Medulla oblongata (tissue), 1 donor: ENCODE data around the gene PDCD1LG2.
"Not testable (repeated sequence)": the region's sequence is repeated elsewhere in the genome, so short reads cannot be mapped to it uniquely, and the experiment has no call there.

Experiments used
- DNase-seq: peaks from one replicate; pipeline ENCODE4 v3.0.0-alpha.2; 2015; ENCODE audit errors: extremely low spot score

Gene PDCD1LG2

GRCh38 chr9:5510360-5510931, at the start of gene PDCD1LG2:
Gene PDCD1LG2, plus strand, starts transcription at chr9:5510531. Its CDS starts 12,016 bp downstream, at chr9:5522547.
- DNase-seq: peak; percentile 74

DNA sequence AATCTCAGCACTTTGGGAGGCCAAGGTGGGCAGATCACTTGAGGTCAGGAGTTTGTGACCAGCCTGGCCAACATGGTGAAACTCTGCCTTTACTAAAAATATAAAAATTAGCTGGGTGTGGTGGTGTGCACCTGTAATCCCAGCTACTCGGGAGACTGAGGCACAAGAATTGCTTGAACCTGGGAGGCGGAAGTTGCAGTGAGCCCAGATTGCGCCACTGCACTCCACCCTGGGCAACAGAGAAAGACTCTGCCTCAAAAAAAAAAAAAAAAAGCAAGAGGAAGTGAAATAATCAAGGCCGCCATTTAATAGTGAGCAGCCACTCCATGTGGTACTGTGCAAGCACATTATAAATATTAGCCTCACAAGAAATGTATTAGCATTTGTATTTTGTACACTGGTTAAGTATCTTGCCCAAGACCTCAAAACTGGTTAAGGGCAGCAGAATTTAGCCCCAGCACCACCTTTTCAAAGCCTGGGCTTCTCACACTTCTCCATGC, 45.5 kb upstream of the PDCD1LG2 start:
- not testable (repeated sequence) for DNase-seq

- DNase-seq: no peak
Observed at GRCh38 chr9:5466005-5466404, 44.3 kb upstream of the PDCD1LG2 start.

DNA sequence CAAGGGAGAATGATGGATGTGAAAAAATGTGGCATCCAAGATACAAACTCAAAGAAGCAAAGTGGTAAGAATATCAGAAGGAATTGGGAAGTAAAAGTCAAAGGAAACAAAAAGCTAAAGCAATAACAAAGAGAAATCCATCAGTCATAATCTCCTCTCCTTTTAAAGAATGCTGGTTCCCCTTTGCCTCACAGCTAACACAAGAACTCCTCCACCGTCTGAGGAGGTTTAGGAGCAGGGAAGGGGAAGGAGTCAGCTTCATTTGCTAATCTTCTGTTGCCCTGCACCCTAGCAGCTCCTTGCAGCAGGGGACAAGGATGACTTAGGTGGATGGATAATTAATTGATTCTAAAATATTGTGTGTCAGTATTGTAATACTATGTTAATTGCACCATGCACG, 43.6 kb upstream of the PDCD1LG2 start:
- DNase-seq: no peak

DNA sequence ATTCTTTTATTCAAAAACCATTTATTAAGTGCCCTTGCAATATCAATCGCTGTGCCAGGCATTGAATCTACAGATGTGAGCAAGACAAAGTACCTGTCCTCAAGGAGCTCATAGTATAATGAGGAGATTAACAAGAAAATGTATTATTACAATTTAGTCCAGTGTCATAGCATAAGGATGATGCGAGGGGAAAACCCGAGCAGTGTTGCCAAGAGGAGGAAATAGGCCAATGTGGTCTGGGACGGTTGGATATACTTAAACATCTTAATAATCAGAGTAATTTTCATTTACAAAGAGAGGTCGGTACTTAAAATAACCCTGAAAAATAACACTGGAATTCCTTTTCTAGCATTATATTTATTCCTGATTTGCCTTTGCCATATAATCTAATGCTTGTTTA, 41.5 kb upstream of the PDCD1LG2 start:
- no peak for DNase-seq

DNA sequence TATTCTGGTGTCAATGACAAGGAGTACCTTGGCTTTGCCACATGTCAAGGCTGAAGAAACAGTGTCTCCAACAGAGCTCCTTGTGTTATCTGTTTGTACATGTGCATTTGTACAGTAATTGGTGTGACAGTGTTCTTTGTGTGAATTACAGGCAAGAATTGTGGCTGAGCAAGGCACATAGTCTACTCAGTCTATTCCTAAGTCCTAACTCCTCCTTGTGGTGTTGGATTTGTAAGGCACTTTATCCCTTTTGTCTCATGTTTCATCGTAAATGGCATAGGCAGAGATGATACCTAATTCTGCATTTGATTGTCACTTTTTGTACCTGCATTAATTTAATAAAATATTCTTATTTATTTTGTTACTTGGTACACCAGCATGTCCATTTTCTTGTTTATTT, 40.2 kb upstream of the PDCD1LG2 start:
- DNase-seq: no peak

GRCh38 chr9:5470816-5471215, 39.5 kb upstream of the PDCD1LG2 start:
- DNase-seq: no peak

DNA sequence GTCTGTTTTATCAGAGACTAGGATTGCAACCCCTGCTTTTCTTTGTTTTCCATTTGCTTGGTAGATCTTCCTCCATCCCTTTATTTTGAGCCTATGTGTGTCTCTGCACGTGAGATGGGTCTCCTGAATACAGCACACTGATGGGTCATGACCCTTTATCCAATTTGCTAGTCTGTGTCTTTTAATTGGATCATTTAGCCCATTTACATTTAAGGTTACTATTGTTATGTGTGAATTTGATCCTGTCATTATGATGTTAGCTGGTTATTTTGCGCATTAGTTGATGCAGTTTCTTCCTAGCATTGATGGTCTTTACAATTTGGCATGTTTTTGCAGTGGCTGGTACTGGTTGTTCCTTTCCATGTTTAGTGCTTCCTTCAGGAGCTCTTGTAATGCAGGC, 34.7 kb upstream of the PDCD1LG2 start:
- not testable (repeated sequence) for DNase-seq

GRCh38 chr9:5478206-5478605, 32.1 kb upstream of the PDCD1LG2 start:
- DNase-seq: no peak

DNA sequence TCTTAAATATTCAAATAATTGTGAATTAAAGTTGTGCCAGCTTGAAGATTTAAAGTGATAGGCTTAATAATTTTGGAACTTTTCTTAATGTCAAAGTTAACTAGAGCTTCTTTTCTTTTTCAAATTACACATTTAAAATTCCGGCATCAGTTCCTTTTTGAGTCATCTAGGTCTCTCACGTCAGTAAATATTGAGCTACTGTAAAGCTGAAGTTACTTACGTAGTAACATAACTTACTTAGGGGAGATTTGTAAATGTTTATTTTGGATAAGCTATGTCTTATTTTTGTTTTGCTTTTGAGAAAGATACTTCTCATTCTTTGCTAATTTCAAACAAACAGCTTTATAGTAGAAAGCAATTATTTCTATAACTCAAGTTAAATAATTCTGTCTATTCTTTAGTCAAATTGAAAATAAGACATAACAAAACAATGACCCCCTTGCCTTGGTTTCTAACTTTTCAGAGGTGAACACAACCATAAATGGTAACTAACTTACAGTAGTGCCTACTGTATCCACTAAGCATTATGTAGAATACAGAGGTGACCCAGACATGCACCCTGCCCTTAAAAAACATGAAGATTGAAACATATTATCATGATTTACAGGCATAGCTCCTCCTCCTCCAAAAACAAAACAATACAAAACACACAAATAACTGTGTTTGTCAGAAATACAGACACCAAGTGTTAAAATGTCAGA, 30.2 kb upstream of the PDCD1LG2 start:
- no peak for DNase-seq

- DNase-seq: no peak
Observed at GRCh38 chr9:5480919-5481318, 29.4 kb upstream of the PDCD1LG2 start.

- no peak for DNase-seq
Observed at GRCh38 chr9:5481322-5482040, 28.9 kb upstream of the PDCD1LG2 start.

DNA sequence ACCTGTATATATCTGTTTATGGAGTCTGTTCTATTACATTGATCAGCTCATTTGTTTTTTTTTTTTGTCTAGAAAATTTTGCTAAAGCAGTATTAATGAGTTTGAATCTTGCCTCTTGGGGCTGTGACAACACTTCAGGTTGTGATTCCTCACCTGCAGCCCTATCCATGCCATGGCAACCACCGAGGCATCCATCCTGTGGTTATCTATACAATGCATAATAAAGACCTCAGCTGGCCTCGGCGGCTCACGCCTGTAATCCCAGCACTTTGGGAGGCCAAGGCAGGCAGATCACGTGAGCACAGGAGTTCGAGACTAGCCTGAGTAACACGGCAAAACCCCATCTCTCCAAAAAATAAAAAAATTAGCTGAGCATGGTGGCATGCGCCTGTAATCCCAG, 28.1 kb upstream of the PDCD1LG2 start:
- DNase-seq: no peak

GRCh38 chr9:5483306-5483705, 27.0 kb upstream of the PDCD1LG2 start:
- DNase-seq: no peak

DNA sequence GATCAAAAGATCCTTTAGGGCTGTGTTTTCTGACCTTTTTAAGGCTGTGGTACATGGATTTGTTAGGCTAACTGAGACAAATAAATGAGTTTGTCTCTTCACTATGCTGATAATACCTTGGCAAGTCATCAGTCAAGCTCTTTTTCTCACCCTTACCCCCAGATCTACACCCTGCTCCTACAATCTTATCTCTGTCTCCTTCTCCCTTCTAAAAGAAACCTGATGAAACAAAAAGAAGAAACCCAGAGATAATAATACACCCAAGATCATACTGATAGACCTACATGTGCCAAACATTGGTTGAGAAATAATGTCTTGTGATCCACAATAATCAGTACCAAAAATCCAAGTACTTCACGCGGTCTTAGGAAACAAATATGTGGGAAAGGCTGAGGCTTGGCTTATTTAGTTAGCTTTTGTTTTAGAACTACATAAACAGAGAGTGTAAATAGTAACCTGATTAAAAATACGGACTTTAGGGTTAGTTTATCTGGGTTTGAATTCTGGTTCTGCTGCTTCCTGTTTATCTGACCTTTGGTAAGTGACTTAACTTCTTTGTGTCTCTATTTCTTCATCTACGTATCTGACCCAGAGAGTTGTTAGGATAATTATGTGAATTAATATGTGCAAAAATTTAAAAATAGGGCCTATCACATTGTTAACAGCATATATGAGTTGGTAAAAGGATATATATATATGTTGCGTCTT, 24.8 kb upstream of the PDCD1LG2 start:
- DNase-seq: no peak

DNA sequence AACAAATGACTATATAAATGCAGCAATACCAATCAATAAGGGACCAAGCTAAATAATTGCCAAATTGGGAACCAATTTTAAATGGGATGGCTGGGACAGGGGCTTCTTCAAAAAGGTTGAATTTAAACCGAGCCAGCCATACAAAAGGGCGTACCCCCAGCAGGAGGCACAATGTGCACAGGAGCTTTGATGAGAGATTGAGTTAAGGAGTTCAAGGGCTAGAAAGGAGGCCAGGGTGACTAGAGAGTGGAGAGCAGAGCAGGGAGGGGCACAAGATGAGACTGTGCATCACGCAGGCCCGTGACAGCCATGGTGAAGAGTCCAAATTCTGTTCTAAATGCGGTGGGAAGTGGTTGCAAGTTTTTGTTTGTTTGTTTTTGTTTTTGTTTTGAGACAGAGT, 23.3 kb upstream of the PDCD1LG2 start:
- DNase-seq: no peak

DNA sequence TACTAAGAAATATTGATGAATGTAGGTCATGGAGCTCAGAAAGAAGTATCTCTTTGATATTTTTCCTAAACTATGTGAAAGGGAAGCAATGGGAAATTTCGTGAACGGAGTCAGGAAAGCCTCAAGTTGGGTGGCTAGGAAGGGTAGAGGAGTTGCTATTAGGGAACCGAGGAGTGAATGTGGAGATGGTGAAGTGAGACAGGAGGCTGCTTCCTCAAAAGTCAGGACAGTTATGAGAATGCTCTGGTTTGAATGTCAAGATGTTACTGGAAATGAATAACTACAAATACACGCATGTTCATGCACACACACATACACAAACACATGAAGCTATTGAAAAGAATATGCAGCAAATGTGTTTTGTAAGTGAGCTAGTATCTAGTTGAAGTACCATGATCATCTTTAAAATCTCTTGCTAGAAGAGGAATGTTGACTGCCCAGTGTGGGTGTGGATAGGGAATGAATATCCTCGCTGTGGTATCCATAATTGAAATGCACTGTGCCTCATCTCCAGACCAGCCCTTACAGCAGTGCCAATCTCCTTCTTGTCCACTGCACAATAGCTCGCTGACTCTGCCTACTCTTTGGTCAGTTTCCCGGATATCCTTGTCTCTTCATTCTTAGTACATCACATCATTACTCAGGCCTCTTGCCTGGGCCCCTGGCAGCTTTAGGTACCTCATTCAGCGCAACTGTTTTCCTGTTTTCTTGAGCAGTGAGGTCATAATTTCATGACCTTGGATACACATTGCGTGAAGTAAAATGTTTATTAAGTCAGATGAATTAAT, 21.9 kb upstream of the PDCD1LG2 start:
- peak; percentile 21 for DNase-seq

DNA sequence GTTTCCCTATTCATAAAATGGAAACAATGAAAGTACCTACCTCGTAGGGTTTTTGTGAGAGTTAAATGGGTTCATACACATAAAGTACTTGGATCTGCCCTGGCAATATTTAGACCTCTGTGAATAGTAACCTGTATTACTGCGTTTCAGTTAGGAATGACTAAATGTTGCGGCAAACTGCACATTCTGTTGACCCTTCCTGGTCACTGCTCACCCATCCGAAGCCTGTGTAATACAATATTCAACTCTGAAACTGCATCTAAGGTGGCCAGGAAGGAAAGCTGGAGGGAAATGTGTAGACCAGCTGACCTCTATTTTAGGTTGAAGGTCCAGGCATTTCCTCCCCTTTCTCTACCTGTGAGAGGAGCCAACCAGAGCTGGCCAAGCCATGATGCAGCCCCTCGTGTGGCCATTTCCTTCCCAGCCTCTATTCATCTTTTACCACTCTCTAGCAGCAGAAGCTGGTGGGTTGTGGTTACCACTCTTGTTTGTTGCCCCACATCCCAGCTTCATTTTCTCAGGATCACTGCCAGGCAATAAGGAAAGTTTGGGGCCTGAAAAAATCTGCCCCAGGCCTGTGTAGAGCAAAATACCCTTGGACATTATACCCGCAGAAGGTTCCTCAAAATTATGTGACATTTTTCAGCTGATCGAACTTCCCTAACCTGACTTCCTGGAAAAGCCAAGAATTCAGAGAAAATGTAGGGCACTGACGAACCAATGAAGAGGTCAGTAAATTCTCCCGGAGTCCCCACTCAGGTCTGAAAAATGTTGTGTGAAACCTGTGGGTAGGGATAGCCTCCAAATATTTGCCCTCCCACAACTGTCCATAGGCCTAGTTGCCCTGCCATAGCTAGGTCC, 20.5 kb upstream of the PDCD1LG2 start:
- DNase-seq: no peak

DNA sequence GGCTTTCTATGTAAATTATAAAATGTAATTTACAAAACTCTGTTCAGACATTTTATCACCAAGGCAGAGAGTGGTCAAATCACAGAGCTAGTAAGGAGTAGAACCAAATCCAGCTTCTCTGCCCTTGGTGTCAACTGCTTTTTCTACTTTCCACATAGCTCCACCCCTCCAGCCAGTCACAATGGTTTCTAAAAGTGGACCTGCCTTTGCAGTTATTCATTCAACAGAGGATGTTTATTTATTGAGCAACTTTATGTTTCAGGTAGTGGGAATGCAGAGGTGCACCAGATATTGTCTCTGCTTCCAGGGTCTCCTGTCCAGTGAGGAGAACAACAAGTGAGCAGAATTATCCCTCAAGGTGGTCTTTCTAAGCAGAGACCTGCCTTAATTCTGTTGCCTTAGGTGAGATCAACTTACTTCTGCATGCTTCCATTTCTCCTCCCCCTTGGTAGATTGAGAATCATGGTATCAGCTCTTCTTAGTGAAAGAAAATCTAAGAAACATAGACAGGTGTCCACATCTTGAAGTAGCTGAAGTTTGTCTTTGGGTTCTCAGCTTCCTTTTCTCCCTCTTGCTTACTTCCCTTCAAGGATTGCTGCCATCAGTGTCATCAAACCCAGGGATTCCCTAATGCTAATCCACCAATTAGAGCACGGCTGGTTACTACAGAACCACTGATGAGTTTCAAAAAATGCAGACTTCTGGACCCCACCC, 17.2 kb upstream of the PDCD1LG2 start:
- DNase-seq: no peak
